ENCODE results near the gene CFAP61. TPM values are rescaled to one million over a fixed set of nuclear protein-coding genes. Genes with fewer than 3 reads are reported as not detected.

The CFAP61 gene
- total RNA-seq, 1 experiment from 2014 or later, result 0.28 TPM

DNA sequence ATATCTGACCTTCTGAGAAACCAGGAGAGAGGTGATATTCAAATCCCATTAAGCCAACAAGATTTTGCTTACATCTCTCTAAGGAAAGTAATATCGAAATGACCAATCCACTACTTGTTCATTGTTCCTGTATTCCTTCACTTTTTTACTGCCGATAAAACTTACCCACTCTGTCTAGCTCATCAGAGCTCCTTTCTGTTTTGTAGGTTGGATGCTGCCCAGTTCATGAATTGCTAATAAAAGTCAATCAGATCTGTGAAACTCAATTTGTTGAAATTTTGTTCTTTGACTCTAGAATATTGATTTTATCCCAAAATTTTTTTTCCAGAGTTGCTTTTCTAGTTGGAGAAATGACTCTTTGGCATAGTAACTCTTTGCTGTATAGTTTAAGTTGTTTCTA, 166.7 kb downstream of the CFAP61 start:
- no TSS peak for BruUV-seq (replicated peaks)
- H3K27me3 ChIP-seq (ENCODE audit: control insufficient read depth, insufficient read depth, low read length), result peaks cover 18% of the 10 kb centered on the region
- no peaks in the 10 kb centered on the region for H3K36me3 ChIP-seq (ENCODE audit: control insufficient read depth, insufficient read depth, low read length)
- no peak overlapping the region for H3K4me3 ChIP-seq (ENCODE audit: low read depth in 2 of 2, low read length in 2 of 2)
- ChIA-PET POLR2A (no interaction called here), CTCF (no interaction called here)
- in situ Hi-C loops (cut with HindIII; ENCODE audit: low pct_unique_long_range_greater_than_20kb, low sequenced_read_pairs) (no loop called here), intact Hi-C loops (cut with micrococcal nuclease; ENCODE audit: unreplicated experiment) (no loop called here)
- DNase-seq (ENCODE audit: low read depth, low spot score), result no peak
- H3K27ac ChIP-seq (ENCODE audit: low read length), result no peak overlapping the region
- TF ChIP-seq POLR2AphosphoS5 (IDR thresholded peaks at IDR 0.05; ENCODE audit: low read depth, low read length), result no peak
- TF ChIP-seq, protein P1, sequence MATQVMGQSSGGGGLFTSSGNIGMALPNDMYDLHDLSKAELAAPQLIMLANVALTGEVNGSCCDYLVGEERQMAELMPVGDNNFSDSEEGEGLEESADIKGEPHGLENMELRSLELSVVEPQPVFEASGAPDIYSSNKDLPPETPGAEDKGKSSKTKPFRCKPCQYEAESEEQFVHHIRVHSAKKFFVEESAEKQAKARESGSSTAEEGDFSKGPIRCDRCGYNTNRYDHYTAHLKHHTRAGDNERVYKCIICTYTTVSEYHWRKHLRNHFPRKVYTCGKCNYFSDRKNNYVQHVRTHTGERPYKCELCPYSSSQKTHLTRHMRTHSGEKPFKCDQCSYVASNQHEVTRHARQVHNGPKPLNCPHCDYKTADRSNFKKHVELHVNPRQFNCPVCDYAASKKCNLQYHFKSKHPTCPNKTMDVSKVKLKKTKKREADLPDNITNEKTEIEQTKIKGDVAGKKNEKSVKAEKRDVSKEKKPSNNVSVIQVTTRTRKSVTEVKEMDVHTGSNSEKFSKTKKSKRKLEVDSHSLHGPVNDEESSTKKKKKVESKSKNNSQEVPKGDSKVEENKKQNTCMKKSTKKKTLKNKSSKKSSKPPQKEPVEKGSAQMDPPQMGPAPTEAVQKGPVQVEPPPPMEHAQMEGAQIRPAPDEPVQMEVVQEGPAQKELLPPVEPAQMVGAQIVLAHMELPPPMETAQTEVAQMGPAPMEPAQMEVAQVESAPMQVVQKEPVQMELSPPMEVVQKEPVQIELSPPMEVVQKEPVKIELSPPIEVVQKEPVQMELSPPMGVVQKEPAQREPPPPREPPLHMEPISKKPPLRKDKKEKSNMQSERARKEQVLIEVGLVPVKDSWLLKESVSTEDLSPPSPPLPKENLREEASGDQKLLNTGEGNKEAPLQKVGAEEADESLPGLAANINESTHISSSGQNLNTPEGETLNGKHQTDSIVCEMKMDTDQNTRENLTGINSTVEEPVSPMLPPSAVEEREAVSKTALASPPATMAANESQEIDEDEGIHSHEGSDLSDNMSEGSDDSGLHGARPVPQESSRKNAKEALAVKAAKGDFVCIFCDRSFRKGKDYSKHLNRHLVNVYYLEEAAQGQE (IDR thresholded peaks at IDR 0.05; ENCODE audit: insufficient read depth in 1 of 2, low read depth in 2 of 2, low read length in 1 of 2), result no peak
- H3K4me1 ChIP-seq (ENCODE audit: control insufficient read depth, insufficient read depth, low read length), result no peaks in the 10 kb centered on the region
- ATAC-seq, result no peak
- H3K9me3 ChIP-seq (ENCODE audit: control insufficient read depth, insufficient read depth, low read depth, low read length), result no peaks in the 10 kb centered on the region

DNA sequence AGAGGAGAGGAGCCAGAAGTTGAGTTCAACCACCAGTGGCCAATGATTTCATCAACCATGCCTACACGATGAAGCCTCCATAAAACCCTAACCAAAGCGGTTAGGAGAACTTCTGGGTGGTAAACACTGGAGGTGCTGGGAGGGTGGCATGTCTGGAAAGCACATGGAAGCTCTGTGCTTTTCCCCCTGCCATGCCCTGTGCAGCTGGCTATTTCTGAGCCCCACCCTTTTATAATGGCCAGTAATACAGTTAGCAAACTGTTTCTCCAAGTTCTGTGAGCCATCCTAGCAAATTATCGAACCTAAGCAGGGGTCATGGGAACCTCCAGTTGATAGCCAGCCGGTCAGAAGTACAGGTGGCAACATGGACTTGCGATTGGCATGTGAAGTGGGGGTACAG, 167.8 kb downstream of the CFAP61 start:
- in situ Hi-C loops (cut with HindIII; ENCODE audit: low pct_unique_long_range_greater_than_20kb, low sequenced_read_pairs) (no loop called here), intact Hi-C loops (cut with micrococcal nuclease; ENCODE audit: unreplicated experiment) (no loop called here)
- BruUV-seq (replicated peaks), result no TSS peak
- ChIA-PET POLR2A (no interaction called here), CTCF (no interaction called here)
- TF ChIP-seq, protein P1 (IDR thresholded peaks at IDR 0.05; ENCODE audit: insufficient read depth in 1 of 2, low read depth in 2 of 2, low read length in 1 of 2), result no peak
- TF ChIP-seq TCF7L2 (IDR thresholded peaks at IDR 0.05; ENCODE audit: low read depth, low read length) (no peak), POLR2AphosphoS5 (IDR thresholded peaks at IDR 0.05; ENCODE audit: low read depth, low read length) (no peak), SIN3A (IDR thresholded peaks at IDR 0.05; ENCODE audit: borderline replicate concordance, insufficient read depth, low read depth, low read length) (no peak)
- TF ChIP-seq, protein P2, sequence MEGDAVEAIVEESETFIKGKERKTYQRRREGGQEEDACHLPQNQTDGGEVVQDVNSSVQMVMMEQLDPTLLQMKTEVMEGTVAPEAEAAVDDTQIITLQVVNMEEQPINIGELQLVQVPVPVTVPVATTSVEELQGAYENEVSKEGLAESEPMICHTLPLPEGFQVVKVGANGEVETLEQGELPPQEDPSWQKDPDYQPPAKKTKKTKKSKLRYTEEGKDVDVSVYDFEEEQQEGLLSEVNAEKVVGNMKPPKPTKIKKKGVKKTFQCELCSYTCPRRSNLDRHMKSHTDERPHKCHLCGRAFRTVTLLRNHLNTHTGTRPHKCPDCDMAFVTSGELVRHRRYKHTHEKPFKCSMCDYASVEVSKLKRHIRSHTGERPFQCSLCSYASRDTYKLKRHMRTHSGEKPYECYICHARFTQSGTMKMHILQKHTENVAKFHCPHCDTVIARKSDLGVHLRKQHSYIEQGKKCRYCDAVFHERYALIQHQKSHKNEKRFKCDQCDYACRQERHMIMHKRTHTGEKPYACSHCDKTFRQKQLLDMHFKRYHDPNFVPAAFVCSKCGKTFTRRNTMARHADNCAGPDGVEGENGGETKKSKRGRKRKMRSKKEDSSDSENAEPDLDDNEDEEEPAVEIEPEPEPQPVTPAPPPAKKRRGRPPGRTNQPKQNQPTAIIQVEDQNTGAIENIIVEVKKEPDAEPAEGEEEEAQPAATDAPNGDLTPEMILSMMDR (IDR thresholded peaks at IDR 0.05), result no peak
- DNase-seq (ENCODE audit: low read depth, low spot score) (no peak), ATAC-seq (no peak)
- Histone ChIP-seq H3K27me3 (ENCODE audit: control insufficient read depth, insufficient read depth, low read length) (peaks cover 18% of the 10 kb centered on the region), H3K27ac (ENCODE audit: low read length) (no peak overlapping the region), H3K36me3 (ENCODE audit: control insufficient read depth, insufficient read depth, low read length) (no peaks in the 10 kb centered on the region), H3K9me3 (ENCODE audit: control insufficient read depth, insufficient read depth, low read depth, low read length) (no peaks in the 10 kb centered on the region), H3K4me1 (ENCODE audit: control insufficient read depth, insufficient read depth, low read length) (no peaks in the 10 kb centered on the region), H3K4me3 (ENCODE audit: low read depth in 2 of 2, low read length in 2 of 2) (no peak overlapping the region)
